ENCODE measurements around the gene SNAP23.

DNA sequence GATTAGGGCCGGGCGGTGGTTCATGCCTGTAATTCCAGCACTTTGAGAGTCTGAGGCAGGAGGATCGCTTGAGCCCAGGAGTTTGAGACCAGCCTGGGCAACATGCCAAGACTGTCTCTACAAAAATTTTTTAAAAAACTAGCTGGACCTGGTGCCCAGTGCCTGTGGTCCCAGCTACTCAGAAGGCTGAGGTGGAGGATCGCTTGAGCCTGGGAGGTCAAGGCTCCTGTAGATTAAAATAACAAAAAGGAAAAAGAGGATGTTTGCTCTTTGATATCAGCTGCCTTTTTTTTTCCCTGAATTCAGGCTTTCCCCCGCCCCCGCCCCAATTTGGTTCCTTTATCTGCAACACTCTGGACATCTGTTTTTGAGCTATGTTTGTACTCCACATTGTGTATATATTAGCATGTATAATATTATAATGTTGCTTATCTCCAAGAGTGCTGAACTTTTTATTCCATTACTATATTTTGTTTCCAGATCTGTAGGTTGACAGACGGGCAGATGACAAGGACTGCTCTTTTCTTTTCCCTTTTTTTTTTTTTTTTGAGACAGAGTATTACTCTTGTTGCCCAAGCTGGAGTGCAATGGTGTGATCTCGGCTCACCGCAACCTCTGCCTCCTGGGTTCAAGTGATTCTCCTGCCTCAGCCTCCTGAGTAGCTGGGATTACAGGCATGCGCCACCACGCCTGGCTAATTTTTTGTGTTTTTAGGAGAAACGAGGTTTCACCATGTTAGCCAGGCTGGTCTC lies 4.6 kb downstream of the SNAP23 start:
- TF ChIP-seq, protein P1, sequence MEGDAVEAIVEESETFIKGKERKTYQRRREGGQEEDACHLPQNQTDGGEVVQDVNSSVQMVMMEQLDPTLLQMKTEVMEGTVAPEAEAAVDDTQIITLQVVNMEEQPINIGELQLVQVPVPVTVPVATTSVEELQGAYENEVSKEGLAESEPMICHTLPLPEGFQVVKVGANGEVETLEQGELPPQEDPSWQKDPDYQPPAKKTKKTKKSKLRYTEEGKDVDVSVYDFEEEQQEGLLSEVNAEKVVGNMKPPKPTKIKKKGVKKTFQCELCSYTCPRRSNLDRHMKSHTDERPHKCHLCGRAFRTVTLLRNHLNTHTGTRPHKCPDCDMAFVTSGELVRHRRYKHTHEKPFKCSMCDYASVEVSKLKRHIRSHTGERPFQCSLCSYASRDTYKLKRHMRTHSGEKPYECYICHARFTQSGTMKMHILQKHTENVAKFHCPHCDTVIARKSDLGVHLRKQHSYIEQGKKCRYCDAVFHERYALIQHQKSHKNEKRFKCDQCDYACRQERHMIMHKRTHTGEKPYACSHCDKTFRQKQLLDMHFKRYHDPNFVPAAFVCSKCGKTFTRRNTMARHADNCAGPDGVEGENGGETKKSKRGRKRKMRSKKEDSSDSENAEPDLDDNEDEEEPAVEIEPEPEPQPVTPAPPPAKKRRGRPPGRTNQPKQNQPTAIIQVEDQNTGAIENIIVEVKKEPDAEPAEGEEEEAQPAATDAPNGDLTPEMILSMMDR (IDR thresholded peaks at IDR 0.05), result no peak
- TF ChIP-seq POLR2A (IDR thresholded peaks at IDR 0.05), result no peak
